ENCODE measurements around the gene OVCA2.

OVCA2 gene

DNA sequence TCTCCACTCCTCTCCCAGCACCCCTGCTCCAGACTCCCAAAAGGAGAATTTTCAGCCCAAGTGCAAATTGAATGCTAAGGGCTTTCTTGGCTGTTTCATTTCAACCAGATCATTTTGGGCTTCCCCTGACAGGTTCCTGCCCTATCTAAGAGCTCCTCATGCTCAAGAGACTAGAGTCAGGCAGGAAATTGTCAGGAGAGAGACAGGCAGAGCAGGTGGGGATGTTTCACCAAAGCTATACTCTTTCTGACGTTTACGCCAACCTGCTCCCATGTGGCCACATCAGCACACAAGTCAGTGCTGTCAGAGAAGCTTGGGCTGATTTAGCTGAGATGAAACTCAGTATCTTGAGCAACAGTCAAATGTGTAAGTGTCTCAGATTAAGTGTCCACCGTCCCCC, 44.5 kb downstream of the OVCA2 start:
- no peak for DNase-seq (ENCODE audit: low read depth)

DNA sequence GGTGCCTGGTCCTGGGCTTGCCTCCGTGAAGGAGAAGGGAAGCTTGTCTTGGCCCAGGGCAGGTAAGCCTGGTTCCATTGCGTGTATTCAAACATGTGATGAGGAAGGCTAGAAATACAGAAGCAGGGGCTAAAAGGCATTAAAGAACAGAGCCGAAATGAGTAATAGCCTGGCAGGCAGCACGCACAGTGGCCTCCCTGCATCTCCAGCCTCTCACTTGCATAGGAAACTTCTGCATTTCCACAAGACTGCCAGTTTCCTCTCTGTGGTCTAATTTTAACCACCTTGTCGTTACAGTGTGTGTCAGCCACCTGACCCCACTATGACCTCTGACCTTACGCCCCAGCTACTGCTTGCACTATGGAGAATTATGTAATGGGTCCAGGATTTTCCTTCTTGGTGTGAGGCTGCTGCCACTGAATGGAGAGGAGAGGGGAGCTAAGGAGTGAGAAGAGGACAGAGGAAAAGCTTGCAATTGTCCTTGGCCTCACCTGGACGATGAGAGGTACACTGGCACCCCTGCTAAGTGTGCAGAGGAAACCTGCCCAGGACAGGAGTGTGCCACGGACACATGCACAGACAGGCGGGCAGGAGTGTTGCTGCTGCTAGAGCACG, 45.9 kb downstream of the OVCA2 start:
- no peak for DNase-seq (ENCODE audit: low read depth)

DNA sequence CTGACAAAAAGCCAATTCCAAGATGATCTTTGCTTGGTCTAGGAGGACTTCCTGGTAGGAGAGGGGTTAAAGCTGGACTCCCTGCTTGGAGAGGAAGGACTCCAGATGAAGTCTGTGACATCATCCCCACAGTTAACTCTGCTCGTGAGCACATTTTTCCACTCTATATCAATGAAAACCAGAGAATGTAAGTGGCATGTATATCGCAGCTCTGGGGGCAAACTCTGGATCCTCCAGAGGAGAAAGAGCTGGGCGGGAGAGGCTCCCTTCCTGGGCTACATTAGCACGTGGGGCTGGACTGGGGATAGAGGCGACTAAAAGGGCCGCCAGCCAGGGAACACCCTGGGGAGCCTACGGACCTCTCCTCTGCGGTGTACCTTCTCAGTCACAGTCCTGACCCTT, 47.2 kb downstream of the OVCA2 start:
- no peak for DNase-seq (ENCODE audit: low read depth)

DNA sequence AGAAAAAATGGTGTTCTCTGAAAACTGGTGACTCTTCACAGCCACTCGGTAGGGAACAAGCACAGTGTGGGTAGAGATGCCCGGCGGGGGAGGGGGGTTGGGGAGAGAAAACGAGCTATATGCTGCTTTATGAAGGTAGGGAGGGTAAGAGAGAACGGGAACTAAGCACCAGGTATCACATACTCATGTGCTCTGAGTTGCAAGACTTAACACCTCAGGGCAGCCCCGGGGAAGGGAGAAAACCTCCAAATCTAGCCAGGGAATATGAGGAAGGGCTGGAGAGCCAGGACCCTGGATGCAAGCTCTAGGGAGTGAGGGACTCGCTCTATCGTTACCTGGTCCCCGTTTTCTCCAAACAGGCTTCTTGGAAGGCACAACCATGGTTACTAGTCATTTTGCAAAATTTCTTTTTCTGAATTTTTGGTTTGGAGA, 48.4 kb downstream of the OVCA2 start:
- no peak for DNase-seq (ENCODE audit: low read depth)

DNA sequence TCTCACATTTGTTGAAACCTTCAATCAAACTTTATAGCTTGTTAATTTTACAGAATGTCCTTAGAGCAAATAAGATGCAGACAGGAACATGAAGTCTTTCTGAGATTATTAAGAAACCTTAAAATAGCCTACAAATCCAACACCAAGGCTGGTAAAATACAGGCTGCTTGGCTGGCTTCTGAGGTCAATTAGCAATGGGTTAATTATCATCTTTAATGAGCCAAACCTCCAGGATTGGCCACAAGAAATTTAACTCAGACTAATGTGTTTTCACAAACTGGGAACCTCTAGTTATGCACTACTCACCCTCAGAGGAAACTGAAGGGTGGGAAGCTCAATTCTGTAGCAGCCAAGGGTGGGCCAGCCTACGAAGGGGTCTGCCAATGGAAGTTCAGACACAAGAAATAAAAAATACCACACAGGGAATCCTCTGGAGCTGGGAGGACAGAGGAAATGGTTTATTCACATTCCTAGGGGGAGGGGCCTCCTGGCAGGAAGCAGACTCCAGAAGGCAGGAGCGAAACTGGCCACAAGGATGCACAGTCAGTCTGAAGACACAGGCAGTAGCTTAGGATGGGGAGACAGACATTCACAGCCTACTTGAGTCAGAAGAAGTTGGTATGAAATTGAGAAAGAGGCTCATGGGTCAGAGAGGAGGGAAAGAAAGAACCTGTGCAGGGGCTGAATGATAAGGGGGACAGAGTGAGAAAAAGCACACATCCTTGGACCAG, 49.1 kb downstream of the OVCA2 start:
- no peak for DNase-seq (ENCODE audit: low read depth)

DNA sequence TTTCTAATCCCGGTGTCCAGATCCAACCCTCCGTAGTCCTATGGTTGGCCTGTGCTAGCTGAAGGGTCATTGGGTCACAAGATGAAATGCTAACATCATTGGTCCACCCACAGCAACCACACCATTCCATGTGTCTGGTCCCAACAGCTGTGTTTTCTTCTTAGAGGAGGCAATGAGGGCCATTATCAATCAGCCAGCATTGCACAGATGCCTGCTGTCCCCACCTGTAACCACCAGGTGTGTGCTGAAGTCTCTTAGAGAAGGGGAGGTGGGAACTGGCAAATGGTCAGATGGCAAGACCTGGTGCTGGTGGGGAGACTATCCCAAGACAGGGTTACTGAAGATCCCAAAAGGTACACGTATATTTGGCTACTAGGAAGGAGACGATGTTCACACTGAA, 50.4 kb downstream of the OVCA2 start:
- no peak for DNase-seq (ENCODE audit: low read depth)
